SU-DHL-6 (cell line): ENCODE measurements around the gene SOBP.

Experiments used
- EZH2phosphoT487 ChIP-seq: fragments of 200-600 bp; sonication (generic), shearing (Covaris generic); conservative IDR thresholded peaks from 2 replicates; pipeline ENCODE4 v1.6.1; 2018; ENCODE audit warnings: mild to moderate bottlenecking, antibody characterized with exemption, low read length, moderate library complexity, mixed read lengths
- TF ChIP-seq, protein P1 (sequence below): fragments of 200-600 bp; sonication (generic); IDR thresholded peaks from one replicate; pipeline ENCODE4 v1.5.1; 2017; ENCODE audit warnings: antibody characterized with exemption, mild to moderate bottlenecking, low read length, moderate library complexity; ENCODE audit not compliant: insufficient read depth, poor library complexity, severe bottlenecking

DNA sequence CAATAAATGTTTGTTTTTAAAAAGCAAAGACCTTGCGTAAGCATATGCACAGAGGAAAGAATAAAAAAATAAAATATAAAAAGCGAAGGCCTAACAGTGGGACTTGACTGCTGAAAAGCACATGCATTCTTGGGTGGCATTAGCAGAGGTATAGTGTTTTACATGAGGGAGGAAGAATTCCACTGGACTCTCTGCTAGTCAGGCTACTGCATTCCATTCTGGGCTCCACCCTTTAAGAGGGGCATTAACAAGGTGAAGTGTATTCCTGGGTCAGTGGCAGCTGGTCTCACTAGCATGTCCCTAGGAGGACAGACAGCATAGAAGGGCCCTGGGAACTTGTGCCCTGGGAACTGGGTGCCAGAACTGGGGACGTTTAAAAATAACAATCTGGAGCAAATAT is 134.1 kb downstream of the SOBP start:
- TF ChIP-seq, protein P1, sequence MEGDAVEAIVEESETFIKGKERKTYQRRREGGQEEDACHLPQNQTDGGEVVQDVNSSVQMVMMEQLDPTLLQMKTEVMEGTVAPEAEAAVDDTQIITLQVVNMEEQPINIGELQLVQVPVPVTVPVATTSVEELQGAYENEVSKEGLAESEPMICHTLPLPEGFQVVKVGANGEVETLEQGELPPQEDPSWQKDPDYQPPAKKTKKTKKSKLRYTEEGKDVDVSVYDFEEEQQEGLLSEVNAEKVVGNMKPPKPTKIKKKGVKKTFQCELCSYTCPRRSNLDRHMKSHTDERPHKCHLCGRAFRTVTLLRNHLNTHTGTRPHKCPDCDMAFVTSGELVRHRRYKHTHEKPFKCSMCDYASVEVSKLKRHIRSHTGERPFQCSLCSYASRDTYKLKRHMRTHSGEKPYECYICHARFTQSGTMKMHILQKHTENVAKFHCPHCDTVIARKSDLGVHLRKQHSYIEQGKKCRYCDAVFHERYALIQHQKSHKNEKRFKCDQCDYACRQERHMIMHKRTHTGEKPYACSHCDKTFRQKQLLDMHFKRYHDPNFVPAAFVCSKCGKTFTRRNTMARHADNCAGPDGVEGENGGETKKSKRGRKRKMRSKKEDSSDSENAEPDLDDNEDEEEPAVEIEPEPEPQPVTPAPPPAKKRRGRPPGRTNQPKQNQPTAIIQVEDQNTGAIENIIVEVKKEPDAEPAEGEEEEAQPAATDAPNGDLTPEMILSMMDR = no peak
- TF ChIP-seq EZH2phosphoT487 = no peak
